H9 (cell line): ENCODE measurements around the gene PTPN3. TPM values are rescaled to one million over a fixed set of nuclear protein-coding genes. Genes with fewer than 3 reads are reported as not detected.

ENCODE experiments used
- DNase-seq: peaks from one replicate; pipeline ENCODE4 v3.0.0-alpha.2; 2017
- H2AFZ ChIP-seq: one replicate; pipeline ENCODE4 v1.6.1; 2013; ENCODE audit warnings: mild to moderate bottlenecking, low read length, control low read depth, moderate library complexity
- H2AK5ac ChIP-seq: 2 replicates; pipeline ENCODE4 v1.6.1; 2013; ENCODE audit warnings: low read length, control low read depth, mixed read lengths; ENCODE audit not compliant: insufficient read length
- H2BK120ac ChIP-seq: one replicate; pipeline ENCODE4 v1.6.1; 2013; ENCODE audit warnings: low read depth, mild to moderate bottlenecking, low read length, control low read depth, inconsistent platforms; ENCODE audit not compliant: poor library complexity, severe bottlenecking
- H2BK12ac ChIP-seq: 2 replicates; pipeline ENCODE4 v1.6.1; 2013; ENCODE audit warnings: low read length, control low read depth, mixed read lengths, low read depth; ENCODE audit not compliant: insufficient read length
- H2BK15ac ChIP-seq: 2 replicates; pipeline ENCODE4 v1.6.1; 2013; ENCODE audit warnings: low read depth, low read length, control low read depth
- H2BK20ac ChIP-seq: one replicate; pipeline ENCODE4 v1.6.1; 2013; ENCODE audit warnings: low read depth, mild to moderate bottlenecking, low read length, control low read depth, inconsistent platforms; ENCODE audit not compliant: poor library complexity, severe bottlenecking
- H2BK5ac ChIP-seq: 2 replicates; pipeline ENCODE4 v1.6.1; 2013; ENCODE audit warnings: low read length, control low read depth, mixed read lengths; ENCODE audit not compliant: insufficient read length
- H3K14ac ChIP-seq: 2 replicates; pipeline ENCODE4 v1.6.1; 2013; ENCODE audit warnings: low read length, control low read depth; ENCODE audit not compliant: insufficient read depth
- H3K18ac ChIP-seq: 2 replicates; pipeline ENCODE4 v1.6.1; 2013; ENCODE audit warnings: low read depth, mild to moderate bottlenecking, mixed read lengths, low read length, control low read depth; ENCODE audit not compliant: insufficient read length
- H3K23ac ChIP-seq: 2 replicates; pipeline ENCODE4 v1.6.1; 2013; ENCODE audit warnings: low read length, control low read depth, mixed read lengths, low read depth; ENCODE audit not compliant: insufficient read length
- H3K23me2 ChIP-seq: 2 replicates; pipeline ENCODE4 v1.6.1; 2013; ENCODE audit warnings: low read depth, mild to moderate bottlenecking, mixed read lengths, low read length, control low read depth; ENCODE audit not compliant: insufficient read length, poor library complexity, severe bottlenecking
- H3K27ac ChIP-seq: 2 replicates; pipeline ENCODE4 v1.5.1; 2013; ENCODE audit warnings: low read length, control low read depth, mixed read lengths, low read depth; ENCODE audit not compliant: insufficient read length
- H3K27me3 ChIP-seq: 2 replicates; pipeline ENCODE4 v1.6.1; 2013; ENCODE audit warnings: low read length, control low read depth, inconsistent platforms; ENCODE audit not compliant: insufficient read depth
- H3K4ac ChIP-seq: 2 replicates; pipeline ENCODE4 v1.6.1; 2013; ENCODE audit warnings: low read depth, mild to moderate bottlenecking, control low read depth, inconsistent platforms, low read length, moderate library complexity
- H3K4me1 ChIP-seq: 2 replicates; pipeline ENCODE4 v1.6.1; 2013; ENCODE audit warnings: low read length, control low read depth, inconsistent platforms; ENCODE audit not compliant: insufficient read depth
- H3K4me2 ChIP-seq: 2 replicates; pipeline ENCODE4 v1.6.1; 2013; ENCODE audit warnings: low read length, control low read depth, mixed read lengths; ENCODE audit not compliant: insufficient read length, insufficient read depth
- H3K56ac ChIP-seq: 2 replicates; pipeline ENCODE4 v1.6.1; 2013; ENCODE audit warnings: low read depth, mild to moderate bottlenecking, mixed read lengths, low read length, control low read depth; ENCODE audit not compliant: insufficient read length
- H3K79me1 ChIP-seq: 2 replicates; pipeline ENCODE4 v1.6.1; 2013; ENCODE audit warnings: low read depth, mild to moderate bottlenecking, moderate library complexity, low read length, control low read depth, inconsistent platforms; ENCODE audit not compliant: insufficient read depth, poor library complexity, severe bottlenecking
- H3K79me2 ChIP-seq: 2 replicates; pipeline ENCODE4 v1.6.1; 2013; ENCODE audit warnings: low read length, control low read depth, inconsistent platforms; ENCODE audit not compliant: insufficient read depth
- H3K9ac ChIP-seq: 2 replicates; pipeline ENCODE4 v1.6.1; 2013; ENCODE audit warnings: low read length, control low read depth, mixed read lengths; ENCODE audit not compliant: insufficient read length; ENCODE audit errors: extremely low read depth
- H3K9me3 ChIP-seq: one replicate; pipeline ENCODE4 v1.6.1; 2013; ENCODE audit warnings: low read depth, low read length, inconsistent platforms; ENCODE audit not compliant: control insufficient read depth
- H3T11ph ChIP-seq: one replicate; pipeline ENCODE4 v1.6.1; 2013; ENCODE audit warnings: mild to moderate bottlenecking, low read length, control low read depth, inconsistent platforms
- H4K20me1 ChIP-seq: one replicate; pipeline ENCODE4 v1.6.1; 2013; ENCODE audit not compliant: control insufficient read depth, insufficient read length, insufficient read depth
- H4K5ac ChIP-seq: 2 replicates; pipeline ENCODE4 v1.6.1; 2013; ENCODE audit warnings: low read depth, mild to moderate bottlenecking, mixed read lengths, low read length, control low read depth; ENCODE audit not compliant: insufficient read length
- H4K8ac ChIP-seq: replicated peaks from 2 replicates; pipeline ENCODE4 v1.6.1; 2013; ENCODE audit warnings: low read length, control low read depth, mixed read lengths, low read depth; ENCODE audit not compliant: insufficient read length
- H4K91ac ChIP-seq: 2 replicates; pipeline ENCODE4 v1.6.1; 2013; ENCODE audit warnings: low read depth, mild to moderate bottlenecking, moderate library complexity, mixed read lengths, low read length, control low read depth; ENCODE audit not compliant: insufficient read length
- H3K27ac Mint-ChIP-seq, 3 experiments: 2 replicates in 2 of 3; 3 replicates in 1 of 3; pipeline ENCODE4 v1.8.0; 2020 to 2021; ENCODE audit warnings: mixed read lengths in 3 of 3, mild to moderate bottlenecking in 1 of 3, moderate library complexity in 1 of 3
- H3K27me3 Mint-ChIP-seq: 2 replicates; pipeline ENCODE4 v1.8.0; 2021; ENCODE audit warnings: low read depth, mild to moderate bottlenecking, moderate library complexity, mixed read lengths
- H3K36me3 Mint-ChIP-seq, 3 experiments: 2 replicates in 2 of 3; 3 replicates in 1 of 3; pipeline ENCODE4 v1.8.0; 2020 to 2021; ENCODE audit warnings: low read depth in 3 of 3, mixed read lengths in 3 of 3; ENCODE audit not compliant: insufficient read depth in 1 of 3
- H3K4me1 Mint-ChIP-seq, 2 experiments: 2 replicates each; pipeline ENCODE4 v1.8.0; 2020; ENCODE audit warnings: mixed read lengths in 2 of 2
- H3K4me3 Mint-ChIP-seq, 2 experiments: 2 replicates in 1 of 2; 3 replicates in 1 of 2; pipeline ENCODE4 v1.8.0; 2020 to 2021; ENCODE audit warnings: mild to moderate bottlenecking in 2 of 2, mixed read lengths in 2 of 2, moderate library complexity in 1 of 2
- H3K9me3 Mint-ChIP-seq, 2 experiments: 2 replicates in 1 of 2; 3 replicates in 1 of 2; pipeline ENCODE4 v1.8.0; 2020; ENCODE audit warnings: mild to moderate bottlenecking in 2 of 2, mixed read lengths in 2 of 2, moderate library complexity in 1 of 2
- WGBS: extraction: QIAGEN DNeasy Blood & Tissue Kit; methylation state at CpG from one replicate; pipeline ENCODE4 v1.1.7; 2013; ENCODE audit warnings: missing lambda C conversion rate, low lambda C conversion rate, mixed read lengths; ENCODE audit not compliant: insufficient read length; ENCODE audit errors: extremely low coverage; 5-methylcytosine and 5-hydroxymethylcytosine counted together
- total RNA-seq: library from RNA; stranded (reverse); gene quantifications from 2 replicates; pipeline ENCODE4 v1.2.1, GENCODE V29; 2021
- TF ChIP-seq, protein P1 (sequence below): fragments of 200-600 bp; sonication (generic); conservative IDR thresholded peaks from 3 replicates; pipeline ENCODE4 v1.8.0; 2021; ENCODE audit warnings: antibody characterized with exemption, mild to moderate bottlenecking

PTPN3 gene
- total RNA-seq, 1 experiment from 2014 or later: 2.6 TPM

DNA sequence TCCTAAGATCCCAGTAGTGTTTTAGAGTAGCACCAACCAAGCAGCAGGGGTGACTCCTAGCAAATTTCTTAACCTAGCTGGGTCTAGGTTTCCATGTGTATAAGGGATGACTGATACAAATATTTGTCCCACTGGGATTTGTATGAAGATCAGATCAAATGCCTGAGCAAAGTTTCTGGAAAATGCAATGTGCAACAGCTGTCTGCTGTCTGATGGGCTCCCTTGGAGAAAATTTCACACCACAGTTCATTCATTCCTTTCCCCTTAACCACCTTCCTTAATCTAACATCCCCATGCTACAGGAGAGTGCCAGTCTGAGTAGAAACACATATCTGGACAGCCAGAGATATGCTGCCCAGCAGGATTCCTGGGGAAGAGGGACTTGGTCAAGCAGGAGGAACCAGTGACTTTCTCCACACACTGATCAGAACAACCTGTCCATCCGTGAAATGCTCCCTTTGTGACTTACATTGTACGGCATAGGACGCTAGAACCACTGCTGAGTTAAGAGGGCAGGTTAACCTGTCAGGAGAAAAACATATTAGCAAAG is 53.3 kb downstream of the PTPN3 start:
- no peak overlapping the region for H3K56ac ChIP-seq
- no CpG with 5 or more reads among the region's 3 CpGs for WGBS
- H4K5ac ChIP-seq: no peak overlapping the region
- H2BK15ac ChIP-seq: no peak overlapping the region
- H3K23ac ChIP-seq: no peak overlapping the region
- no peak overlapping the region for H3K14ac ChIP-seq
- no peaks in the 10 kb centered on the region for H4K20me1 ChIP-seq
- H3K79me2 ChIP-seq: no peaks in the 10 kb centered on the region
- H3K27me3 ChIP-seq: no peaks in the 10 kb centered on the region
- no peak overlapping the region for H3K4me3 Mint-ChIP-seq
- H4K91ac ChIP-seq: no peak overlapping the region
- no peaks in the 10 kb centered on the region for H3K27me3 Mint-ChIP-seq
- no peak overlapping the region for H2BK5ac ChIP-seq
- no peak overlapping the region for H3K27ac Mint-ChIP-seq
- H3K4me1 Mint-ChIP-seq: peaks cover 16 to 30% of the 10 kb centered on the region in 2 experiments
- no peaks in the 10 kb centered on the region; the same call in 1 of the 2 replicates for H3K4me1 ChIP-seq
- no peaks in the 10 kb centered on the region for H3K9me3 Mint-ChIP-seq
- no peak overlapping the region for H3K18ac ChIP-seq
- no peak for DNase-seq
- no peak overlapping the region for H3K4me2 ChIP-seq
- H3K4ac ChIP-seq: no peak overlapping the region
- H3T11ph ChIP-seq: no peak overlapping the region
- no peak overlapping the region for H3K27ac ChIP-seq
- H3K23me2 ChIP-seq: no peaks in the 10 kb centered on the region
- no peak overlapping the region for H2BK120ac ChIP-seq
- no peak overlapping the region for H3K9ac ChIP-seq
- H4K8ac ChIP-seq: no peak overlapping the region
- H2AFZ ChIP-seq: no peak overlapping the region
- H2AK5ac ChIP-seq: no peak overlapping the region
- TF ChIP-seq, protein P1, sequence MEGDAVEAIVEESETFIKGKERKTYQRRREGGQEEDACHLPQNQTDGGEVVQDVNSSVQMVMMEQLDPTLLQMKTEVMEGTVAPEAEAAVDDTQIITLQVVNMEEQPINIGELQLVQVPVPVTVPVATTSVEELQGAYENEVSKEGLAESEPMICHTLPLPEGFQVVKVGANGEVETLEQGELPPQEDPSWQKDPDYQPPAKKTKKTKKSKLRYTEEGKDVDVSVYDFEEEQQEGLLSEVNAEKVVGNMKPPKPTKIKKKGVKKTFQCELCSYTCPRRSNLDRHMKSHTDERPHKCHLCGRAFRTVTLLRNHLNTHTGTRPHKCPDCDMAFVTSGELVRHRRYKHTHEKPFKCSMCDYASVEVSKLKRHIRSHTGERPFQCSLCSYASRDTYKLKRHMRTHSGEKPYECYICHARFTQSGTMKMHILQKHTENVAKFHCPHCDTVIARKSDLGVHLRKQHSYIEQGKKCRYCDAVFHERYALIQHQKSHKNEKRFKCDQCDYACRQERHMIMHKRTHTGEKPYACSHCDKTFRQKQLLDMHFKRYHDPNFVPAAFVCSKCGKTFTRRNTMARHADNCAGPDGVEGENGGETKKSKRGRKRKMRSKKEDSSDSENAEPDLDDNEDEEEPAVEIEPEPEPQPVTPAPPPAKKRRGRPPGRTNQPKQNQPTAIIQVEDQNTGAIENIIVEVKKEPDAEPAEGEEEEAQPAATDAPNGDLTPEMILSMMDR: no peak
- no peaks in the 10 kb centered on the region for H3K36me3 Mint-ChIP-seq
- no peak overlapping the region for H2BK12ac ChIP-seq
- no peaks in the 10 kb centered on the region for H3K79me1 ChIP-seq
- H2BK20ac ChIP-seq: no peak overlapping the region
- H3K9me3 ChIP-seq: no peaks in the 10 kb centered on the region
